GM18909 (cell line): ENCODE data around the gene TET3.

Source experiments
- ATAC-seq: cut with Tn5 transposase; IDR thresholded peaks from one replicate; pipeline ENCODE4 v1.9.1; 2021; ENCODE audit warnings: mild to moderate bottlenecking; ENCODE audit not compliant: unreplicated experiment, poor library complexity

TET3 gene

GRCh38 chr2:73985308-73986084 lies 786 bp downstream of the TET3 start:
- ATAC-seq, result peak; percentile 28

DNA sequence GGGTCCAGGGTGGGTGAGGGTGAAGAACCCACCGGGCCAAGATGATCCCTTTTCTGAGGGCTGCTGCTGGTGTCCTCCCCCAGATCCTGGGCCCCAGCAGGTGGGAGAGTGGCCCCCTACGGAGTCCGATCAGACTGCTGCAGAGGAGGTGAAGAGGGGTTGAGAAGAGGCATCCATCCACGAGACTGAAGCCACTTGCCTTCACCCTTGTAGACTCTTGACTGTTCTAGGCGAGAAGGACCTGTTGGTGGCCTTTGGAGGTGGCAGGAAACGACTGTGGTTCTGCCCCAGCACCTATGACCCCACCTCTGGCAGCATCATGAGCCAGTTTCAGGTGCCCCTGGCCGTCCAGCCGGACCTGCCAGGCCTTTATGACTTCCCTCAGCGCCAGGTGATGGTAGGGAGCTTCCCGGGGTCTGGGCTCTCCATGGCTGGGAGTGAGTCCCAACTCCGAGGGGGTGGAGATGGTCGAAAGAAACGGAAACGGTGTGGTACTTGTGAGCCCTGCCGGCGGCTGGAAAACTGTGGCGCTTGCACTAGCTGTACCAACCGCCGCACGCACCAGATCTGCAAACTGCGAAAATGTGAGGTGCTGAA lies 1.5 kb downstream of the TET3 start:
- no peak for ATAC-seq

- ATAC-seq, result no peak
Observed at GRCh38 chr2:73987109-73987947, 2.6 kb downstream of the TET3 start.

DNA sequence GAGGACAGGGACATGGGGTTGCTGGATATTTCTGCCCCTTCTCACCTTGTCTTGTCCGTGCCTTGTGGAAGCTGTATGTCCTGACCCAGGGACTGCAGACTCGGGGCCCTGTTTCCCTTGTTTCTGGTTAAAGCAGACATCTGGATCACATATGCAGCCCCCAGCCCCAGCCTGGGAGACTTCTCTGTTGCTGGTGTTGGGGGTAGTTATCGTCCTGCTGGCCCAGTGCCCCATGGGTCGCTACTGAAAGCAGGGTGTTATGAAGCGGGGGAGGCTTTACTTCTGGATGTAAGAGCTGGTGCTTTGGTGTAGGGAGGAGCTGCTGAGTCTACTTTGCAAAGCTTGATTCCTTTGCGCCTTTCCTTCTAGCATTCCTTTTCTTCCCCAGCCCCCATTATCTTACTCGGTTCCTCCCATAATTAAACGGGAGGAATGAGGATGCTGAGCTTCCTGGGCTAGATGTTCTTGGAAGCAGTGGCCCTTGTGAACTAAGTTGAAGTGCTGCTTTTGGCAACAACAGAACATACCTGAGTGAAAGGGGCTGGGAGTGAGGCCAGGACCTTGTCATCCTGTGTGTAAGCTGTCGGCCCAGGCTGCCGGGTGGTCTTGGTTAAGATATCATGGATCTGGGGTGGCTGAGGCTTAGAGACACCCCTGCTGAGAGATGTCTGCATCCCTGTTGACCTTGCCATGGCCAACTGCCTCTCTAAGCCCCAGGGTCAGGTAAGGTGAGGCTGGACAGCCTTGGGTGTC lies 3.4 kb downstream of the TET3 start:
- ATAC-seq, result no peak

GRCh38 chr2:73989972-73990371 lies 5.3 kb downstream of the TET3 start:
- no peak for ATAC-seq

DNA sequence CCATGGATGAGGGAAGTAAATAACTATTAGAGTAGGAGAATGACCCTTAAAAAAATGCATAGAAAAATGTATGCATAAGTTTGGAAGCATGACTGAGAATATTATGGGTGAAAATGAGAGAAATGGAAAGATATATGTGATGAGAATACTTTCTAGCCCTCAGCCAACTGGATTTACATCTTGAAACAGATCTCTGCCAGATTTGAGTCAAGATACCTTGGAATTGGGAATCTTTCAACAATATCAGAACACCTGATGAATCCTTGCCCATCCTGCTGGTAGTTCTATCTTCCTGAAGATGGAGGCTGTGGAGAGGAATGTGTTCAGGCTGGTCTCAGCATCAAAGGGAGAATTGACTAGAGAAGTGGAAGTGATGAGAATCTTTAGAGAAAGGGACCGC lies 5.8 kb downstream of the TET3 start:
- ATAC-seq, result no peak

GRCh38 chr2:73992036-73992435 lies 7.3 kb downstream of the TET3 start:
- no peak for ATAC-seq

GRCh38 chr2:73993376-73993775 lies 8.7 kb downstream of the TET3 start:
- ATAC-seq, result no peak

DNA sequence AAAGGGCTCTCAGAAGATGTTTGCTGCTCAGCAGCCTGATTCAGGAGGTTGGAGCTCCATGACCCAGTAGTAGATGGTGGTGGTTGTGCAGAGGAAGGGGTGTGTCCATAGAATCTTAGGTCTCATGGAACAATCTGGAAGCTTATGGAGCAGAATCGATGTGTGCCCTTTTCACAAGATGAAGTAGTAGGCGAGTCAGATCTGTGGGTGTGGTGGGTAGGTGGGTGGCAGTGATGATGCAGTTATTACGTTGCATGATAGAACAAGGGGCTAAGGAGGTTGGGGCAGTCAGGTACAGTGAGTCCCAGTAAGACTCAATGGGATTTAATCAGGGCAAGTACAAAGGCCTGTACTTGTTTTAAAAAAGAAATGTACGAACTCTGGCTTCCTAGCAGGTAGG lies 9.1 kb downstream of the TET3 start:
- ATAC-seq, result no peak

DNA sequence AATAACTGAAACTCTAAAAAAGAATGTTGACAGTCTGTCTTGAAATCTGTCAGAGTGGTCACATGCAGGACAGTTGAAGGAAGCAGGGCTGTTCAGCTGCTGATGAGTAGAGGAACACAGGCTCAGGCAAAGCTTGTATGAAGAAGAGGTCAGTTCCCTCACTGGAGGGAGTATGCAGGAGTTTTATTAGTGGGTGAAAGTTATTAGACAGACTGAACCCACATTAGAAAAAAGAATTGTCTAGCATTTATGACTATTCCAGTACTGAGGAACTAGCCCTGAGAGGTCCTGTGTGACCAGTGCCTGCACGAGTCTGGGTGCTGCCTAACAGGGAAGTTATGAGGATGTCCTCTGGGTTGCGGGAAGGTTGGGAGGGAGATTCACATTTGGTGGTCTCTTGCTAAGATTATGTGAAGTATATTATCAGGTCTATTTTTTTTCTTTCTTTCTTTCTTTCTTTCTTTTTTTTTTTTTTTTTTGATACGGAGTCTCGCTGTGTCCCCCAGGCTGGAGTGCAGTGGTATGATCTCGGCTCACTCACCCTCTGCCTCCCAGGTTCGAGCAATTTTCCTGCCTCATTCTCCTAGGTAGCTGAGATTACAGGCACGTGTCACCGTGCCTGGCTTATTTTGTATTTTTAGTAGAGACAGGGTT lies 9.6 kb downstream of the TET3 start:
- no peak for ATAC-seq

DNA sequence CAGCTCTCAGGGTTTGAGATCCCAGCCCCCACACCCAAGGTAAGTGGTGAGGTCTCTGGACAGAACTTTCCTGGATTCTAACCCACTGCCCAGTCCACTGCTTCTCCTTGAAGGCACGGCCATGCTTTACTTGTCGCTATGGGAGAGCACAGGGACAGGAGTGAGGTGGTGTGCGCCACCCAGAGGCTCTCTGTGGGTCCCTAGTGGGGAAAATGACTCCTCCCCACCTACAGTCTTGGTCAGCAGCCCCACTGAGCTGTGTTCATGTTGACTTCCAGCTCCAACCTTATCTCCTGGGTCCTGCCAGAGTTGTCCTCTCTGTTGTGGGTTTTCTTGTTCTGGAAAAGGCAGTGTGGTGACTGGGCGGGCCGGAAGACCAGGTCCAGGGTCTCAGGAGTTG lies 11.1 kb downstream of the TET3 start:
- no peak for ATAC-seq

GRCh38 chr2:73997813-73998212 lies 13.1 kb downstream of the TET3 start:
- ATAC-seq, result no peak

DNA sequence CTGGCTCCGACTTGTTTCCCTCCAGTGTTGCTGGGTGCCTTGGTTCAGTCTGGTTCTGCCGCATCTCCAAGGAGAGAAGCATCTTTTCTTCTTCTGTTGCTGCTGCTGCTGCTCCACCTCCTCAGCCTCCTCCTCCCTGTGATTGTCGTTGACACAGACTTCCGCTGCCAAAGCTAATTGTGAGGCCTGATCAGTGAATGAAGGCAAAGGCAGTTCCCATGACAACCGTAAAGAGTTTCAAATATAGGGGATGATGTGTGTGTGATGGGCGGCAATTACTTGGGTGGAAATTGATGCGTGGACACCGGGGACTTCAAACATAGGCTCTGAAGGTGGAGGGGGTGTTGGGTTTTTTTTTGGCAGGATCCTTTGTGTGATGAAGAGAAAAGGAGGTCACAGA lies 13.7 kb downstream of the TET3 start:
- no peak for ATAC-seq

GRCh38 chr2:73998933-73999332 lies 14.2 kb downstream of the TET3 start:
- no peak for ATAC-seq

- no peak for ATAC-seq
Observed at GRCh38 chr2:73999881-74000597, 15.3 kb downstream of the TET3 start.

- no peak for ATAC-seq
Observed at GRCh38 chr2:74000666-74001065, 16.0 kb downstream of the TET3 start.

DNA sequence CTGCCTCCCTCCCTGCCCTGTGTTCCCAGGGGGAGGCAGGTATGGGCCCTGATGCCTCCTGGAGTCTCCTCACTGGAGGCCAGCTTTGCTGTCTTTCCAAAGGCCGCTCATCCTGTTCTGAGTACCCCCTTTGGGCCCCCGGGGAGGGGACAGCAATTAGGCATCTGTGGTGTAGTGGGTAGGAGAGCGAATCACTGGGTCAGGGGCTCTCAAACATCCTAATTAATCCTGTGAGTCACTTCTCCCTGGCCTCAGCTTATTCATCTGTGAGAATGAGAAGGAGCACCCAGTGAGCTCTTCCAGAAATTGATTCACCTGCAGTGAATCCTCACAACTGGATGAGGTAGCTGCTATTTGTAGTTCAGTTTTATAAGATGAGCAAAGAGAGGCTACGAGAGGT lies 16.4 kb downstream of the TET3 start:
- no peak for ATAC-seq

GRCh38 chr2:74001781-74002504 lies 17.2 kb downstream of the TET3 start:
- peak; percentile 46 for ATAC-seq
